Measurements from ENCODE around the gene OR2T27. TPM values are rescaled to one million over a fixed set of nuclear protein-coding genes. Genes with fewer than 3 reads are reported as not detected.
A peak's percentile ranks its signal among the peaks of the same experiment; 100 is the strongest.
"Not testable (repeated sequence)": the region's sequence is repeated elsewhere in the genome, so short reads cannot be mapped to it uniquely, and the experiment has no call there.

OR2T27 gene
- total RNA-seq, 1 donor from 2014 or later, result not detected

DNA sequence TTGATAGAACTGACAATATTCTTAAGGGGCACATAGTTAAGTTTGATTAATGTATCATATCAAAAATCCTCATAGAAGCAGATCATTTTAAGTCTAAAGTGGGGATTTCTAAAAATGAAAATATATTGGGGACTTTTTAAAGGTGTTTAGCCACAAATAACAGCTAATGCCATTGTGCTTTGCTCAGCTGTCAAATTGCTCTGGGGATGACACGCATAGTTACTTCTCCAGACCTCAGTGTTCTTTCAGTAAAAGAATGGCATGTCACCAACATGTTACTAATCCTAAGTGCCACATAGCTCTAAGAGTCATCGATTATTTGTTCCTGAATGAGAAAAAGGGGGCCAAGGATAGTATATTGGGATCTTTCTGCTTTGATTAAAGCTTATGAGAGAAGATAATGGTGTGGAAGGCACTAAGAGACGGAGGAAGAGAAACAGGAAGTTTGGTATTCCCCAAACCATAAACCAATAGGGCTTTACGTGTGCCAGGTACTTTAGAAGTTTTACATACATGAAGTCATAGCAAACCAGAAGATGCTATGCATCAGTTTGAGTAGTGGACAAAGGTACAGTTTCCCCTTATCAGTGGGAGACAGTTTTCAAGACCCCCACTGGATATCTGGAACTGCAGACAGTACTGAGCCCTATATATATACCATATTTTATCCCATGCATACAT is 12.2 kb downstream of the OR2T27 start:
- DNase-seq; ATAC-seq; intact Hi-C loops (cut with micrococcal nuclease): not testable (repeated sequence)

DNA sequence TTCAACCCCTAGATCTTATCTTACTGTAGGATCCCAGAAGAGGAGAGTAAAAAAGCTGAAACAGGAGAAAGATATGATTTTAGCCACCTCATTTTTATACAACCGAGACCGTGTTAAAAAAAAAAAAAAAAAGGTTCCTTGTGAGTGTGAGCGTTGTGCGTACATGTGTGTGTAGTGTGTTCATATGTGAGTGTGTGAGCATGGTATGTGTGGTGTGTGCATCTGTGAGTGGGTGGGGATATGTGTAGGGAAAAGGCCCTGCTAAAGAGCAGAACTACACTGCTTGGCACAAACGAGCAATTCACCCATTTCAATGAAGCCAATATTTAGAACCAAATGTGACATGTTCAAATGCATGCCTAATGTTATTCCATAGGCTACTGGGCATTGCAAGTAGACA is 13.7 kb downstream of the OR2T27 start:
- ATAC-seq; intact Hi-C loops (cut with micrococcal nuclease); DNase-seq: not testable (repeated sequence)

DNA sequence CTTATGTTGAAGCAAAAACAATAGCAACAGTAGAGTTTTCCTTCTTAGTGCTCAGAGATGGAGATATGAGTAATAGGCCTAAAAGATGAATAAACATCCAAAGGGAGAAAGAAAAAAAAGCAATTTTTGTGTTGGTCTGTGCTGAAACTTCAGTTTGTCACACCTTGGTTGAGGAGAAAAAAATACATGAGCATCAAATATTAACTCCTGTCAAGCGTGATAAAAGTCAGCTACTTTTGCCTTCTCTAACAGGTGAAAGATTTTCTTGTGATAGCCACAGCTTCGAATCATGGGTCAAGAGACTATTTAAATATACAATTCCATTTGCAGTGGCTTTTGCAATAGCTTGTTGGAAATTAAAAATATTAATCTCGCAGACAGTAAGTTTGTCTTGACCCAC is 14.4 kb downstream of the OR2T27 start:
- DNase-seq; ATAC-seq; intact Hi-C loops (cut with micrococcal nuclease): not testable (repeated sequence)

- DNase-seq; intact Hi-C loops (cut with micrococcal nuclease); ATAC-seq: not testable (repeated sequence)
These were observed 15.7 kb downstream of the OR2T27 start for GRCh38 chr1:248639652-248640051.

GRCh38 chr1:248636612-248637011 is 18.7 kb downstream of the OR2T27 start:
- ATAC-seq; intact Hi-C loops (cut with micrococcal nuclease); DNase-seq: not testable (repeated sequence)

- DNase-seq; intact Hi-C loops (cut with micrococcal nuclease); ATAC-seq: not testable (repeated sequence)
These were observed 20.3 kb downstream of the OR2T27 start, which contains the start of gene OR2T11 for GRCh38 chr1:248634991-248635390. Gene OR2T11 (minus strand): TSS chr1:248635091. CDS start chr1:248627128, 7,963 bp downstream.

DNA sequence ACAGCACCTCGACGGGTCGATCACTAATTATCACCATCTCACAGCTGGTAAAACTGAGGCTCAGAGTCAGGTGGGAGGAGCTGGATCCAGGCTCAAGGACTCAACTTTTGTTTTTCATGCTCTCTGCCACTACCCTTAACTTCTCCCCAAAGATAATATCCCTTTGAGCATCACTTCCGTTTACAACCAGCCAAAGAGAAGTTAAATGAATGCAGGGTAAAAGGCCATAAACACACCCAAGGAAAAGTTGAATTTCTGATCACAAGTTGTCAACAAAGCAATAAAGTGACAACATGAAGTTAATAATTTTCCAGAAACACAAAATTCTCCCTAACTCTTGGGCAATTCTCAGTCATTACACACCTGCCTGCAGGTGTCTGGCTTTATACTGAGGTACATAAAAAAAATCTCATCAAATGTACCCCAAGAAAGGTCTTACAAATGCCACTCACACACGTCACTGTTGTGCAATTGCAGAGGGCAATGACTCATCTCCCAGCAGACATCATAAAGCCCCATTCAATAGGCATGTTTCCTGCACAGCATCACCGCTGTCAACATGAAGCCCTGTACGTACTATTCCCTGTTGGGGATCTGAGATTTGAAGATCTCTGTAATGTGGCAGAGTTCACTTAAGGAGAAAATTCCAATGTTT is 23.8 kb downstream of the OR2T27 start:
- intact Hi-C loops (cut with micrococcal nuclease), result no loop called here
- no peak for DNase-seq
- ATAC-seq, result no peak

DNA sequence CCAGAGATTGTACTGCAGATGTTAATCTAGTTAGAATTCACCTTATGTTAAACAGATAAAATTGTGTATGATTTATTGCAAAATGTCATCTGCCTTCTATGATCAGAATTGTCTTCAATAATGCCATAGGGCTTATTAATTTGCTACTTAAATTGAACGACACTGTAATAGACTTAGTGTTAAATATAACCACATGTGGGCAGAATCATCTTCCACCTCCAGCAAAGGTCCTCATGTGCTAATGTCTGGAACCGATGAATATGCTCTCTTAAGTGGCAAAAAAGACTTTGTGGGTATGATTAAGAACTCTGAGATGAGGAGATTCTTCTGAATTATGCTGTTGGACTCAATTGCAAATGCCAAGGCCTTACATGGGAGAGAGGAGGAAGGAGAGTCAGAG is 24.8 kb downstream of the OR2T27 start:
- intact Hi-C loops (cut with micrococcal nuclease), result no loop called here

DNA sequence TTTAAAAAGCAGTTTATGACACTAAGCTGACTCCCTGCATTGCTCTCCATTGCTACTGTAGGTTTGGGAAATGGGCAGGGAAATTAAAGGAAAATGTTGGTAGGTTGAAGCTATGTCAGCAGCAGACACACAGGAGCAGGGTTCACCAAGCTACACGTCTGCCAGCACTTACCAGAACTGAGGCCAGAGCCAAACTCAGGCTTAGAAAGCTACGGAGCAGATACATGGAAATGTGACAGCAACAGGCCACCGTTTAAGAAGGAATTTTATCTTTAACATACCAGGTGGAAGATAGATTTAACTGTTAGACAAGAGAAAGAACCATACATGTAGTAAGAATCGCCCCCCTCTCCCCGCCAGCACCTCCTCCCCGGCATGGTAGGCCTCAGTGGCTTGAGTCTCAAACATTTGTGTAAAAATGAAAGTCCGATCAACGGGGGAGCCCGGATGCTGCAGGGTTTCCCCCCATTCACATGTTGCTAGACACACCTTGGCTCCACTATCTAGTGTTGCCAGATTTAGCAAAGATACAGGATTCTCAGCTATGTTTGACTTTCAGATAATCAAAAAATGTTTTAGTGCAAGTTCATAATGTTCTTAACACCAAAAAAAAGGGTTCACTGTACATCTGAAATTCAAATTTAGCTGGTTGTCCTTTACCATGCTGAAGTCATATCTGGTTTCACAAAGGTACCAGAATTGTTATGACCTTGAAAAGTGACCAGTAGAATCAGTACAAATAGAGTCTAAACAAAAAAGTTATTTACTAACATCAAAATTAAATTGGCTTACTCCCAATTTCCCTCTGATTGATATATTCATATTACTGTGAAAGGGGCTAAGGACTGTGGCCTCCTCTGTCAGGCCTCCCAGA is 27.1 kb downstream of the OR2T27 start:
- intact Hi-C loops (cut with micrococcal nuclease), result no loop called here
- no peak for ATAC-seq
- DNase-seq, result no peak

More for the DNA sequence above, 24.8 kb downstream of the OR2T27 start:
- ATAC-seq, result no peak
- no peak for DNase-seq

GRCh38 chr1:248625971-248626370 is 29.4 kb downstream of the OR2T27 start:
- ATAC-seq, result no peak
- intact Hi-C loops (cut with micrococcal nuclease), result no loop called here
- DNase-seq, result no peak

DNA sequence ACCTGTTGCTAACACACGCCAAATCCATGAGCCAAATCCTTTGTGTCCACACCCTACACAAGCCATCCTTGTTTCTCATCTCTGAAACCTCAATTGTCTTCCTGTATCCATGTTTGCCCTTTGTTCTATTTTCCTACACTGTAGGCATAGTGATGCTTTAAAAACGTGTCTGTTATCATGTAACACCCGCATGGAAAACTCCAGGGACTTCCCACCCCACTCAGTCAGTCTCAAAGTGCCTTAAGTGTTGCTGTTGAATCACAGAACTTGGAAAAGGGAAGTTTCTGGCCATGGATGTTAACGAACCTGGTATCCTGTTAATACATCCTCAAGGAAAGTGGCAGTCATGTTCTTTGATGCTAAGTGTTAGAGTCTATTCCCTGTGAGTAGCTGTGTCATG is 30.2 kb downstream of the OR2T27 start:
- ATAC-seq, result no peak
- intact Hi-C loops (cut with micrococcal nuclease), result no loop called here
- DNase-seq, result no peak

DNA sequence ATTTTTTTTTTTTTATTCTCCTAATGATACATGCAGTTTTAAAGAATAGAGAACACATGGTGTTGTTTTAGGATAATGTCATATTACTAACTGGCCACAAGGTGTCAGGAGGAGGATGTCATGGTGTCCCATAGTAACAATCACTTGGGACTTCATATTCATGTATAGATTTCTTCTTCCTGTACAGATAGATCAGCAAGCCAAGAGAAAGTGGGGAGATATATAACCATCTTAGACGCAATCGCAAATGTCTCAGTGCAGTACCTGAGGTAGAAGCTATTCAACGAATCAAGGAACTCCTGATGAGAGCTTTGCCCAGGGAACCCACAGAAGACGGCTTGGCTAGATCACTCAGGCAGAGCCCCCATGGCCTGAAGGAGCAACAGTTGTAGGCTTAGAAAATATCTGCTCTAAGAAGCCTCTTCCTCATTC is 32.7 kb downstream of the OR2T27 start:
- DNase-seq, result no peak
- ATAC-seq, result peak; percentile 45
- intact Hi-C loops (cut with micrococcal nuclease), result loop anchor here (5.0 kb wide), 1 partner anchor 185 kb away; no protein-coding TSS in a partner anchor

GRCh38 chr1:248621770-248622169 is 33.6 kb downstream of the OR2T27 start:
- ATAC-seq, result no peak
- intact Hi-C loops (cut with micrococcal nuclease), result loop anchor here (5.0 kb wide), 1 partner anchor 186 kb away; no protein-coding TSS in a partner anchor
- DNase-seq, result no peak

DNA sequence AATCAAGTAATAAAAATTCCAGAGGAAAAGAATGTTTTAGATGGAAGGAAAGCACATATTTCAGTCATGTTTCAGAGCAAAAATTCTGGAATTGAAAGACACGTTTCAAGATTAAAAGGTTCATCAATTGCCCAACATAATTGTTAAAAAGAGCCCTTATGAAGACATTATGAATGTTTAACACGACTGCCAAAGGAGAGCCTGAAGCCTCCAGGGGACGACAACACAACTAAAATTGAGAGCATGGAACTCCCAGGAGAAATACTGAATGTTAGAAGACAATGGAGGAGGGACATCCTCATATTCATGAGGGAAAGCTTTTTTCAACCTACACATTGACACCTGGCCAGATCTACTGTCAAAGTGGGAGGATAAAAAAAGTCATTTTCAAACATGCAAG is 36.5 kb downstream of the OR2T27 start:
- DNase-seq (peak; percentile 71), ATAC-seq (peak; percentile 39)
- intact Hi-C loops (cut with micrococcal nuclease), result no loop called here

DNA sequence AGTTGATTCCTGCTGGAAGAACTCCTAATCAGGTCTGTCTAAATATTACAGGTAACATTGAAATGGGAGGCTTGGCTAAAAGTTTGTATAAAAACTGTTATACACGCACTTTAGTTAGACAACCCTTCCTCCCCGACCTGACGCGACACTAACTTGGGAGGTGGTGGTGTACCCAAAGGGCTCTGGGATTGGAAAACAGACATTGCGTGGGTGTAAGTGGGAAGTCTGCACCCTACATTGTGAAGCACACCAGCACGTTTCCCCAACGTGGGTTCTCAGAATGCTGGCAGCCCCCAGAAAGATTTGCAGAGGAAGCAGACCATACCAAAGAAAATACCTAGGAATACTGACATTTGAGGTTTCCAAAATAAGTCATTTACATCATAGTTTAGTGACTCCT is 37.2 kb downstream of the OR2T27 start:
- DNase-seq (no peak), ATAC-seq (no peak)
- intact Hi-C loops (cut with micrococcal nuclease), result no loop called here

DNA sequence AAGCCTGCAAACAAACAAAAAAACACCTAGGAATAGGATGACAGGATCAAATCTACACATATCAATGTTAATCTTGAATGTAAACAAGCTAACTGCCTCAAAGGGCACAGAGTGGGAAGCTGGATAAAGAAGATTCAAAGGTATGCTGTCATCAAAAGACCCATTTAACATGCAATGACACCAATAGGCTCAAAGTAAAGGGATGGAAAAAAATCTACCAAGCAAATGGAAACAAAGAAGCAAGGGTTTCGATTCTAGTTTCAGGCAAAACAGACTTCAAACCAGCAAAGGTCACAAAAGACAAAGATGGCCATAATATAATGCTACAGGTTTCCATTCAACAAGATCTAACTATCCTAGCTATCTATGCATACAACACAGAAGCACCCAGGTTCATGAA is 41.6 kb downstream of the OR2T27 start:
- no peak for ATAC-seq
- intact Hi-C loops (cut with micrococcal nuclease), result no loop called here
- DNase-seq, result no peak

- DNase-seq (no peak), ATAC-seq (no peak)
- intact Hi-C loops (cut with micrococcal nuclease), result no loop called here
These were observed 43.4 kb downstream of the OR2T27 start for GRCh38 chr1:248611883-248612414.

DNA sequence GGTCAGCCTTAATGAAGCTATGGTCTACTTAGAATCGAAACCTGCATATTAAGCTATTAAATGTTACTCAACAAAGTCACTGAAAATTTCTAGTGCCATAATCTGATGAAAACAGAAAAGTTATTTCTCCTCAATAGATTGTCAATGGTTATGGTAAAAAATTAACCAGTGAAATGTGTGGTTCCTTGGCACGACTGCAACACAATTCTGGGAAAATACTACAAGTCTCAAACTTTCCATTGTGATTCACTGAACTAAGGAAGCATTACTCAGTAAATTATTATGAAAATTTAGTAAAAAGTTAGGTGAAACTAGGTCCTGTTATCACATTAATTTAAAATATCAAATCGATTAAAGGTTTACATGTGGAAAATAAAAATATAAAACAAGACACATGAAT is 45.0 kb downstream of the OR2T27 start:
- intact Hi-C loops (cut with micrococcal nuclease), result no loop called here
- ATAC-seq (no peak), DNase-seq (no peak)
